ENCODE measurements around the gene ARHGEF37. TPM values are rescaled to one million over a fixed set of nuclear protein-coding genes. Genes with fewer than 3 reads are reported as not detected.

The ARHGEF37 gene
- total and polyA plus RNA-seq, 2 donors from 2014 or later: 6.9 to 21.8 TPM

- H3K9ac ChIP-seq (ENCODE audit: low read length in 3 of 3): no peak overlapping the region
- TF ChIP-seq CTCF (IDR thresholded peaks at IDR 0.05; ENCODE audit: borderline replicate concordance, extremely low read depth, insufficient read depth): no peak
- DNase-seq: no peak
- H3K4me1 ChIP-seq (ENCODE audit: control insufficient read depth in 2 of 3, insufficient read depth in 2 of 3, low read depth in 1 of 3, low read length in 3 of 3): peaks cover 0 to 7% (median 3%) of the 10 kb centered on the region in 3 donors
- no peaks in the 10 kb centered on the region for H3K9me3 ChIP-seq (ENCODE audit: control insufficient read depth in 2 of 3, insufficient read depth in 1 of 3, low read length in 3 of 3)
- H3K27me3 ChIP-seq (ENCODE audit: control insufficient read depth, insufficient read depth, low read length): no peaks in the 10 kb centered on the region
- H3K4me3 ChIP-seq (ENCODE audit: low read length in 3 of 3): no peak overlapping the region
- peaks cover 2 to 11% (median 3%) of the 10 kb centered on the region in 3 donors for H3K36me3 ChIP-seq (ENCODE audit: control insufficient read depth in 2 of 3, insufficient read depth in 3 of 3, low read length in 3 of 3)
- FAIRE-seq: no peak
- no peak overlapping the region for H3K27ac ChIP-seq (ENCODE audit: low read depth in 2 of 2, low read length in 2 of 2)
- intact Hi-C loops (cut with DNase I): no loop called here
Measured at GRCh38 chr5:149537374-149537975, 43.8 kb upstream of the ARHGEF37 start.

GRCh38 chr5:149540089-149540488, 41.2 kb upstream of the ARHGEF37 start:
- Histone ChIP-seq H3K27me3 (ENCODE audit: control insufficient read depth, insufficient read depth, low read length) (no peaks in the 10 kb centered on the region), H3K4me3 (ENCODE audit: low read length in 3 of 3) (peak overlapping the region in 1 of 3 donors; percentile 38), H3K27ac (ENCODE audit: low read depth in 2 of 2, low read length in 2 of 2) (no peak overlapping the region), H3K4me1 (ENCODE audit: control insufficient read depth in 2 of 3, insufficient read depth in 2 of 3, low read depth in 1 of 3, low read length in 3 of 3) (peaks cover 0 to 13% (median 10%) of the 10 kb centered on the region in 3 donors), H3K9ac (ENCODE audit: low read length in 3 of 3) (no peak overlapping the region), H3K9me3 (ENCODE audit: control insufficient read depth in 2 of 3, insufficient read depth in 1 of 3, low read length in 3 of 3) (no peaks in the 10 kb centered on the region), H3K36me3 (ENCODE audit: control insufficient read depth in 2 of 3, insufficient read depth in 3 of 3, low read length in 3 of 3) (peaks cover 5 to 21% (median 7%) of the 10 kb centered on the region in 3 donors)
- FAIRE-seq (no peak), DNase-seq (no peak)
- no peak for TF ChIP-seq CTCF (IDR thresholded peaks at IDR 0.05; ENCODE audit: borderline replicate concordance, extremely low read depth, insufficient read depth)
- intact Hi-C loops (cut with DNase I): no loop called here

- intact Hi-C loops (cut with DNase I): no loop called here
- DNase-seq: no peak
- peaks cover 0 to 18% (median 12%) of the 10 kb centered on the region in 3 donors for H3K4me1 ChIP-seq (ENCODE audit: control insufficient read depth in 2 of 3, insufficient read depth in 2 of 3, low read depth in 1 of 3, low read length in 3 of 3)
Measured at GRCh38 chr5:149541893-149542292, 39.4 kb upstream of the ARHGEF37 start.

More at GRCh38 chr5:149541893-149542292, 39.4 kb upstream of the ARHGEF37 start:
- no peak for FAIRE-seq
- Histone ChIP-seq H3K36me3 (ENCODE audit: control insufficient read depth in 2 of 3, insufficient read depth in 3 of 3, low read length in 3 of 3) (peaks cover 7 to 22% (median 11%) of the 10 kb centered on the region in 3 donors), H3K4me3 (ENCODE audit: low read length in 3 of 3) (no peak overlapping the region), H3K9ac (ENCODE audit: low read length in 3 of 3) (no peak overlapping the region), H3K9me3 (ENCODE audit: control insufficient read depth in 2 of 3, insufficient read depth in 1 of 3, low read length in 3 of 3) (no peaks in the 10 kb centered on the region), H3K27me3 (ENCODE audit: control insufficient read depth, insufficient read depth, low read length) (no peaks in the 10 kb centered on the region), H3K27ac (ENCODE audit: low read depth in 2 of 2, low read length in 2 of 2) (no peak overlapping the region)
- no peak for TF ChIP-seq CTCF (IDR thresholded peaks at IDR 0.05; ENCODE audit: borderline replicate concordance, extremely low read depth, insufficient read depth)
